Astrocyte (in vitro differentiated cells and primary cell): ENCODE measurements around the gene MYL3. TPM values are rescaled to one million over a fixed set of nuclear protein-coding genes. Genes with fewer than 3 reads are reported as not detected.
A peak's percentile ranks its signal among the peaks of the same experiment; 100 is the strongest.

Experiments used
- DNase-seq: peaks from one replicate; pipeline ENCODE4 v3.0.0-alpha.2; 2010; ENCODE audit warnings: low read depth
- FAIRE-seq: peaks from 2 replicates; lab custom pipeline; 2011; peaks lifted over from hg19 to GRCh38; lab: Jason Lieb, UNC
- H2AFZ ChIP-seq: 2 replicates; pipeline ENCODE4 v1.6.0; 2012; ENCODE audit warnings: low read depth, low read length, inconsistent platforms
- H3K27ac ChIP-seq: 2 replicates; pipeline ENCODE4 v1.5.1; 2011; ENCODE audit warnings: low read depth, low read length, inconsistent platforms
- H3K27me3 ChIP-seq: 2 replicates; pipeline ENCODE4 v1.6.0; 2011; ENCODE audit warnings: low read length, inconsistent platforms; ENCODE audit not compliant: insufficient read depth
- H3K36me3 ChIP-seq: 2 replicates; pipeline ENCODE4 v1.5.1; 2011; ENCODE audit warnings: low read length, inconsistent platforms; ENCODE audit not compliant: insufficient read depth
- H3K4me1 ChIP-seq: 2 replicates; pipeline ENCODE4 v1.5.1; 2011; ENCODE audit warnings: low read length, inconsistent platforms; ENCODE audit not compliant: insufficient read depth
- H3K4me2 ChIP-seq: 2 replicates; pipeline ENCODE4 v1.6.0; 2012; ENCODE audit warnings: low read length, inconsistent platforms
- H3K4me3 ChIP-seq: 2 replicates; pipeline ENCODE4 v1.5.1; 2011; ENCODE audit warnings: low read depth, mild to moderate bottlenecking, low read length, inconsistent platforms; ENCODE audit not compliant: insufficient read depth
- H3K79me2 ChIP-seq: 2 replicates; pipeline ENCODE4 v1.6.0; 2012; ENCODE audit warnings: mild to moderate bottlenecking, low read length, inconsistent platforms; ENCODE audit not compliant: insufficient read depth
- H3K9ac ChIP-seq: 2 replicates; pipeline ENCODE4 v1.6.0; 2012; ENCODE audit warnings: mild to moderate bottlenecking, low read length, inconsistent platforms
- H3K9me3 ChIP-seq: 2 replicates; pipeline ENCODE4 v1.5.1; 2012; ENCODE audit warnings: low read depth, mild to moderate bottlenecking, low read length, inconsistent platforms; ENCODE audit not compliant: insufficient read depth
- H4K20me1 ChIP-seq: 2 replicates; pipeline ENCODE4 v1.6.0; 2012; ENCODE audit warnings: low read length, inconsistent platforms; ENCODE audit not compliant: insufficient read depth
- H3K27ac Mint-ChIP-seq: one replicate; pipeline ENCODE4 v1.8.0; 2021; ENCODE audit warnings: mild to moderate bottlenecking, mixed read lengths; ENCODE audit not compliant: unreplicated experiment
- H3K27me3 Mint-ChIP-seq: one replicate; pipeline ENCODE4 v1.8.0; 2021; ENCODE audit warnings: low read depth, mixed read lengths; ENCODE audit not compliant: unreplicated experiment
- H3K36me3 Mint-ChIP-seq: one replicate; pipeline ENCODE4 v1.8.0; 2021; ENCODE audit warnings: low read depth, mixed read lengths; ENCODE audit not compliant: unreplicated experiment
- H3K4me1 Mint-ChIP-seq: one replicate; pipeline ENCODE4 v1.8.0; 2021; ENCODE audit warnings: low read depth, mixed read lengths; ENCODE audit not compliant: unreplicated experiment
- H3K4me3 Mint-ChIP-seq: one replicate; pipeline ENCODE4 v1.8.0; 2021; ENCODE audit warnings: mild to moderate bottlenecking, moderate library complexity, mixed read lengths; ENCODE audit not compliant: unreplicated experiment
- H3K9me3 Mint-ChIP-seq: one replicate; pipeline ENCODE4 v1.8.0; 2021; ENCODE audit warnings: mild to moderate bottlenecking, mixed read lengths; ENCODE audit not compliant: unreplicated experiment
- CTCF ChIP-seq: IDR thresholded peaks from 2 replicates; pipeline ENCODE4 v1.5.1; 2011; ENCODE audit warnings: low read depth, mild to moderate bottlenecking, inconsistent platforms, low read length, moderate library complexity; ENCODE audit not compliant: insufficient read depth
- EZH2 ChIP-seq: IDR thresholded peaks from 2 replicates; pipeline ENCODE4 v1.6.1; 2012; ENCODE audit warnings: mild to moderate bottlenecking, low read length, inconsistent platforms; ENCODE audit not compliant: insufficient read depth
- total RNA-seq: library from RNA; stranded (reverse); gene quantifications from 2 replicates; pipeline ENCODE4 v1.2.1, GENCODE V29; 2021

The MYL3 gene
- total RNA-seq, 1 donor from 2014 or later, result 0.89 TPM

DNA sequence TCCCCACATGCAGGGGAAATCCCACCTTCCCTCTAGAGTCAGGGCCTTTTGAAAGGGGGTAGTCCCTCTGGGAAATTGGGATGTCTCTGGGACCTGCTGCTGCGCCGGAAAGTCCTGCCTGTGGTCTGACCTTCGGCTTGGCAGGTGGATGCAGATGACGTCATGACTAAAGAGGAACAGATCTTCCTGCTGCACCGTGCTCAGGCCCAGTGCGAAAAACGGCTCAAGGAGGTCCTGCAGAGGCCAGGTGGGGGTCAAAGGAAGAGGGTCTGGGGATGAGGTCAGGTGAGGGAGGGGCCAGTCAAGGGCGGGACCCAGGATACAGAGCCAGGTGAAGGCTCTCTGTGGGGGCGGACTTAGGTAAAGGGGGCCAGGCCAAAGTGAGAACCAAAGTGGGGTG, 30.5 kb upstream of the MYL3 start:
- peaks cover 7% of the 10 kb centered on the region for H3K4me1 ChIP-seq
- no peaks in the 10 kb centered on the region for H3K36me3 ChIP-seq
- no peak for DNase-seq
- no peaks in the 10 kb centered on the region for H3K9me3 ChIP-seq
- no peak overlapping the region for H2AFZ ChIP-seq
- no peak overlapping the region for H3K9ac ChIP-seq
- no peak overlapping the region for H3K4me3 ChIP-seq
- no peak overlapping the region for H3K4me2 ChIP-seq
- peaks cover 3% of the 10 kb centered on the region for H3K9me3 Mint-ChIP-seq
- no peak for TF ChIP-seq CTCF
- no peak for TF ChIP-seq EZH2
- H3K27ac ChIP-seq, result no peak overlapping the region
- peaks cover 14% of the 10 kb centered on the region for H3K27me3 ChIP-seq
- H3K4me1 Mint-ChIP-seq, result peaks cover 3% of the 10 kb centered on the region
- FAIRE-seq, result no peak
- H3K27ac Mint-ChIP-seq, result peak overlapping the region; percentile 18
- no peaks in the 10 kb centered on the region for H3K79me2 ChIP-seq
- no peaks in the 10 kb centered on the region for H3K36me3 Mint-ChIP-seq
- H3K4me3 Mint-ChIP-seq, result no peak overlapping the region
- H4K20me1 ChIP-seq, result peaks cover 10% of the 10 kb centered on the region
- peaks cover 70% of the 10 kb centered on the region for H3K27me3 Mint-ChIP-seq

- Histone ChIP-seq H4K20me1 (peaks cover 10% of the 10 kb centered on the region), H3K27me3 (peaks cover 14% of the 10 kb centered on the region), H3K36me3 (no peaks in the 10 kb centered on the region), H3K9ac (no peak overlapping the region), H2AFZ (no peak overlapping the region), H3K27ac (no peak overlapping the region), H3K79me2 (no peaks in the 10 kb centered on the region), H3K4me1 (peaks cover 7% of the 10 kb centered on the region), H3K4me2 (peak overlapping the region; percentile 92), H3K9me3 (no peaks in the 10 kb centered on the region), H3K4me3 (no peak overlapping the region)
- Mint-ChIP-seq H3K4me1 (peaks cover 3% of the 10 kb centered on the region), H3K36me3 (no peaks in the 10 kb centered on the region), H3K27ac (no peak overlapping the region), H3K9me3 (peaks cover 3% of the 10 kb centered on the region), H3K27me3 (peaks cover 72% of the 10 kb centered on the region), H3K4me3 (no peak overlapping the region)
- TF ChIP-seq EZH2 (no peak), CTCF (no peak)
- DNase-seq, result no peak
- no peak for FAIRE-seq
Measured at GRCh38 chr3:46893146-46893748, 30.0 kb upstream of the MYL3 start.
